HG03159 (cell line): ENCODE measurements around the gene STX5.
A peak's percentile ranks its signal among the peaks of the same experiment; 100 is the strongest.
"Not testable (repeated sequence)": the region's sequence is repeated elsewhere in the genome, so short reads cannot be mapped to it uniquely, and the experiment has no call there.

Source experiments
- ATAC-seq: cut with Tn5 transposase; IDR thresholded peaks from one replicate; pipeline ENCODE4 v1.9.1; 2021; ENCODE audit warnings: mild to moderate bottlenecking, moderate library complexity; ENCODE audit not compliant: unreplicated experiment

The STX5 gene

GRCh38 chr11:62788991-62789390 is 42.9 kb downstream of the STX5 start:
- ATAC-seq: no peak

- peak; percentile 71 for ATAC-seq
Measured at GRCh38 chr11:62787005-62787759, 44.7 kb downstream of the STX5 start, which contains the start of gene TMEM179B. TSS of gene TMEM179B (plus strand) at chr11:62787402. CDS start at chr11:62787432, 30 bp downstream.

GRCh38 chr11:62786318-62787004 is 45.4 kb downstream of the STX5 start:
- peak; percentile 50 for ATAC-seq

GRCh38 chr11:62782753-62783152 is 49.1 kb downstream of the STX5 start:
- ATAC-seq: no peak

- no peak for ATAC-seq
Measured at GRCh38 chr11:62778441-62778840, 53.4 kb downstream of the STX5 start.

GRCh38 chr11:62777389-62777788 is 54.5 kb downstream of the STX5 start:
- no peak for ATAC-seq

- ATAC-seq: no peak
Measured at GRCh38 chr11:62775646-62776045, 56.2 kb downstream of the STX5 start.

- no peak for ATAC-seq
Measured at GRCh38 chr11:62774407-62774806, 57.4 kb downstream of the STX5 start.

- ATAC-seq: peak; percentile 78
Measured at GRCh38 chr11:62771144-62772021, 60.5 kb downstream of the STX5 start, which contains the start of gene TAF6L. TSS of gene TAF6L (plus strand) at chr11:62771396. CDS start at chr11:62775784, 4,388 bp downstream.

- ATAC-seq: no peak
Measured at GRCh38 chr11:62770778-62771143, 61.1 kb downstream of the STX5 start.

GRCh38 chr11:62760867-62761227 is 71.0 kb downstream of the STX5 start:
- ATAC-seq: not testable (repeated sequence)

- ATAC-seq: no peak
Measured at GRCh38 chr11:62757846-62758788, 73.7 kb downstream of the STX5 start.
